SK-N-SH treated with all-trans-retinoic acid at 6 μM for 48 hours (cell line): ENCODE results near the gene CHSY1.
A peak's percentile ranks its signal among the peaks of the same experiment; 100 is the strongest.

Experiments
- ATAC-seq: fragments of 200-7000 bp; cut with Tn5 transposase; 3 replicates; pipeline ENCODE4 v1.9.1; 2020; ENCODE audit warnings: mild to moderate bottlenecking, moderate library complexity
- ARNTL ChIP-seq: fragments of 450-650 bp; formaldehyde crosslinking; IDR thresholded peaks from 2 replicates; pipeline ENCODE4 v1.5.0; 2020; ENCODE audit warnings: low read depth, mild to moderate bottlenecking, moderate library complexity, borderline replicate concordance
- BACH2 ChIP-seq: fragments of 250-450 bp; sonication (Bioruptor Pico); IDR thresholded peaks from 2 replicates; pipeline ENCODE4 v1.9.0; 2021; ENCODE audit warnings: mild to moderate bottlenecking, borderline replicate concordance
- CREB5 ChIP-seq: fragments of 250-450 bp; sonication (Bioruptor Pico); IDR thresholded peaks from 2 replicates; pipeline ENCODE4 v1.5.1; 2020; ENCODE audit warnings: low read depth, mild to moderate bottlenecking, moderate library complexity
- CSDC2 ChIP-seq: fragments of 250-450 bp; sonication (Bioruptor Pico); IDR thresholded peaks from 2 replicates; pipeline ENCODE4 v1.5.0; 2020; ENCODE audit warnings: mild to moderate bottlenecking, moderate library complexity
- CSRNP3 ChIP-seq: fragments of 250-450 bp; sonication (Bioruptor Pico); IDR thresholded peaks from 2 replicates; pipeline ENCODE4 v1.5.1; 2021; ENCODE audit warnings: mild to moderate bottlenecking, moderate library complexity
- GLIS3 ChIP-seq: fragments of 250-450 bp; sonication (Bioruptor Pico); IDR thresholded peaks from 2 replicates; pipeline ENCODE4 v1.5.0; 2020; ENCODE audit warnings: mild to moderate bottlenecking, moderate library complexity
- ISL1 ChIP-seq: fragments of 250-450 bp; sonication (Bioruptor Pico); IDR thresholded peaks from 2 replicates; pipeline ENCODE4 v2.1.2; 2022; ENCODE audit warnings: mild to moderate bottlenecking, moderate library complexity
- OSR1 ChIP-seq: fragments of 250-450 bp; sonication (Bioruptor Pico); IDR thresholded peaks from 2 replicates; pipeline ENCODE4 v1.8.0; 2022; ENCODE audit warnings: moderate library complexity, mild to moderate bottlenecking, inconsistent platforms
- PATZ1 ChIP-seq: fragments of 250-450 bp; sonication (Bioruptor Pico); IDR thresholded peaks from 2 replicates; pipeline ENCODE4 v1.8.0; 2020; ENCODE audit warnings: mild to moderate bottlenecking, moderate library complexity, borderline replicate concordance
- POU6F1 ChIP-seq: fragments of 250-450 bp; sonication (Bioruptor Pico); IDR thresholded peaks from 2 replicates; pipeline ENCODE4 v1.8.0; 2021; ENCODE audit warnings: low read depth, mild to moderate bottlenecking, moderate library complexity, borderline replicate concordance
- PPARA ChIP-seq: fragments of 250-450 bp; sonication (Bioruptor Pico); IDR thresholded peaks from 2 replicates; pipeline ENCODE4 v1.5.0; 2020; ENCODE audit warnings: mild to moderate bottlenecking, borderline replicate concordance
- RARB ChIP-seq: fragments of 250-450 bp; sonication (Bioruptor Pico); IDR thresholded peaks from 2 replicates; pipeline ENCODE4 v1.8.0; 2021; ENCODE audit warnings: mild to moderate bottlenecking, moderate library complexity
- SNAI2 ChIP-seq: fragments of 250-450 bp; sonication (Bioruptor Pico); IDR thresholded peaks from 2 replicates; pipeline ENCODE4 v1.5.0; 2020; ENCODE audit warnings: mild to moderate bottlenecking, moderate library complexity
- TCF4 ChIP-seq: fragments of 250-450 bp; sonication (Bioruptor Pico); IDR thresholded peaks from 2 replicates; pipeline ENCODE4 v1.8.0; 2021; ENCODE audit warnings: mild to moderate bottlenecking, moderate library complexity, borderline replicate concordance
- TOX ChIP-seq: fragments of 250-450 bp; sonication (Bioruptor Pico); IDR thresholded peaks from 2 replicates; pipeline ENCODE4 v1.8.0; 2021; ENCODE audit warnings: mild to moderate bottlenecking, moderate library complexity, borderline replicate concordance
- TSHZ2 ChIP-seq: fragments of 250-450 bp; sonication (Bioruptor Pico); IDR thresholded peaks from 2 replicates; pipeline ENCODE4 v1.5.0; 2020; ENCODE audit warnings: mild to moderate bottlenecking, moderate library complexity
- ZFP3 ChIP-seq: fragments of 250-450 bp; sonication (Bioruptor Pico); IDR thresholded peaks from 2 replicates; pipeline ENCODE4 v1.5.0; 2020; ENCODE audit warnings: mild to moderate bottlenecking, moderate library complexity
- ZFP30 ChIP-seq: fragments of 450-650 bp; formaldehyde crosslinking; IDR thresholded peaks from 2 replicates; pipeline ENCODE4 v1.5.0; 2022; ENCODE audit warnings: mild to moderate bottlenecking, moderate library complexity
- ZNF565 ChIP-seq: fragments of 450-650 bp; formaldehyde crosslinking; conservative IDR thresholded peaks from 2 replicates; pipeline ENCODE4 v1.5.0; 2020; ENCODE audit warnings: low read depth, mild to moderate bottlenecking, moderate library complexity
- ZNF8 ChIP-seq: fragments of 450-650 bp; formaldehyde crosslinking; IDR thresholded peaks from 2 replicates; pipeline ENCODE4 v1.5.0; 2020; ENCODE audit warnings: mild to moderate bottlenecking, moderate library complexity

Gene CHSY1

GRCh38 chr15:101213147-101213546, 38.7 kb downstream of the CHSY1 start:
- TF ChIP-seq TSHZ2 (CRISPR knock-in tag) (no peak), SNAI2 (CRISPR knock-in tag) (no peak), ISL1 (no peak), ZNF565 (no peak), CSDC2 (no peak), CSRNP3 (CRISPR knock-in tag) (no peak), POU6F1 (CRISPR knock-in tag) (no peak), PPARA (CRISPR knock-in tag) (no peak), TOX (CRISPR knock-in tag) (no peak), OSR1 (CRISPR knock-in tag) (no peak), TCF4 (CRISPR knock-in tag) (no peak), RARB (CRISPR knock-in tag) (no peak), ZNF8 (no peak), PATZ1 (CRISPR knock-in tag) (no peak), ZFP30 (CRISPR knock-in tag) (no peak), ZFP3 (no peak), BACH2 (CRISPR knock-in tag) (no peak), ARNTL (CRISPR knock-in tag) (no peak)
- ATAC-seq: no peak

- TF ChIP-seq ZNF8 (no peak), GLIS3 (CRISPR knock-in tag) (no peak), CREB5 (CRISPR knock-in tag) (no peak), CSDC2 (no peak), ISL1 (no peak), PATZ1 (CRISPR knock-in tag) (no peak), SNAI2 (CRISPR knock-in tag) (no peak), TOX (CRISPR knock-in tag) (no peak)
- ATAC-seq: no peak
Measured at GRCh38 chr15:101211897-101212296, 40.0 kb downstream of the CHSY1 start.

- ATAC-seq: peak; percentile 88
- TF ChIP-seq TCF4 (CRISPR knock-in tag) (no peak), ARNTL (CRISPR knock-in tag) (no peak)
Measured at GRCh38 chr15:101210466-101210865, 41.4 kb downstream of the CHSY1 start.
